Ovary (tissue), 3 donors: ENCODE results near the gene CDH18.

Experiments used
- EP300 ChIP-seq: sonication (generic); formaldehyde crosslinking; IDR thresholded peaks from one replicate; pipeline ENCODE4 v1.6.1; 2017; ENCODE audit warnings: antibody characterized with exemption
- POLR2A ChIP-seq: fragments of 450-650 bp; IDR thresholded peaks from one replicate; pipeline ENCODE4 v1.6.1; 2017; ENCODE audit warnings: antibody characterized with exemption, mild to moderate bottlenecking, moderate library complexity
- TF ChIP-seq, protein P1 (sequence below), 3 donors: fragments of 450-650 bp in 2 of 3; fragments of 200-600 bp in 1 of 3; IDR thresholded peaks; one replicate each; pipeline versions ENCODE4 v1.5.1 to v1.8.0; 2016 to 2022; ENCODE audit warnings: antibody characterized with exemption in 3 of 3, mild to moderate bottlenecking in 1 of 3
- donor health status: DM: no; HTN: no; CAD: no.

DNA sequence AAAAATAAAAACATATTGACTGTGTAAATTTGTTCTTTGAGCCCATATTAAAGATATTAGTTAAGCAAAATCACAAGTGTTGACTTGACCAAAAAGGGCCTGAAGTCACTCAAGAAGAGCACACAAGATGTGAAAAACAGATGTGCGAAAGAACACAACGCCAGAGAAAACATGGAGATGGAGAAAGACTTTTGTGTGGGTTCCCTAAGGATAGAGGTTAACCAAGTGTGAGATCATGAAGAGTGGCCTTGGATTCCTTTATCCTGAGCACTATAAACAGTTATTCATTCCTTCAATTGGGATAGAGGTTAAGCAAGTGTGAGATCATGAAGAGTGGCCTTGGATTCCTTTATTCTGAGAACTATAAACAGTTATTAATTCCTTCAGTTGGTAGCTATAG lies 361.8 kb downstream of the CDH18 start:
- no peak for TF ChIP-seq POLR2A
- TF ChIP-seq, protein P1, sequence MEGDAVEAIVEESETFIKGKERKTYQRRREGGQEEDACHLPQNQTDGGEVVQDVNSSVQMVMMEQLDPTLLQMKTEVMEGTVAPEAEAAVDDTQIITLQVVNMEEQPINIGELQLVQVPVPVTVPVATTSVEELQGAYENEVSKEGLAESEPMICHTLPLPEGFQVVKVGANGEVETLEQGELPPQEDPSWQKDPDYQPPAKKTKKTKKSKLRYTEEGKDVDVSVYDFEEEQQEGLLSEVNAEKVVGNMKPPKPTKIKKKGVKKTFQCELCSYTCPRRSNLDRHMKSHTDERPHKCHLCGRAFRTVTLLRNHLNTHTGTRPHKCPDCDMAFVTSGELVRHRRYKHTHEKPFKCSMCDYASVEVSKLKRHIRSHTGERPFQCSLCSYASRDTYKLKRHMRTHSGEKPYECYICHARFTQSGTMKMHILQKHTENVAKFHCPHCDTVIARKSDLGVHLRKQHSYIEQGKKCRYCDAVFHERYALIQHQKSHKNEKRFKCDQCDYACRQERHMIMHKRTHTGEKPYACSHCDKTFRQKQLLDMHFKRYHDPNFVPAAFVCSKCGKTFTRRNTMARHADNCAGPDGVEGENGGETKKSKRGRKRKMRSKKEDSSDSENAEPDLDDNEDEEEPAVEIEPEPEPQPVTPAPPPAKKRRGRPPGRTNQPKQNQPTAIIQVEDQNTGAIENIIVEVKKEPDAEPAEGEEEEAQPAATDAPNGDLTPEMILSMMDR (IDR thresholded peaks at IDR 0.05): no peak
- TF ChIP-seq EP300: no peak
